HG02798 (cell line): ENCODE measurements around the gene PSMC1.

Source experiments
- ATAC-seq: cut with Tn5 transposase; IDR thresholded peaks from one replicate; pipeline ENCODE4 v1.9.1; 2021; ENCODE audit warnings: mild to moderate bottlenecking; ENCODE audit not compliant: unreplicated experiment, poor library complexity

Gene PSMC1

GRCh38 chr14:90300611-90301047 lies 44.3 kb downstream of the PSMC1 start:
- no peak for ATAC-seq

GRCh38 chr14:90301122-90301521 lies 44.8 kb downstream of the PSMC1 start:
- ATAC-seq, result no peak

GRCh38 chr14:90301668-90302090 lies 45.3 kb downstream of the PSMC1 start:
- ATAC-seq, result no peak

GRCh38 chr14:90302529-90303303 lies 46.4 kb downstream of the PSMC1 start:
- ATAC-seq, result no peak

GRCh38 chr14:90303473-90303872 lies 47.1 kb downstream of the PSMC1 start:
- no peak for ATAC-seq

GRCh38 chr14:90304502-90304901 lies 48.1 kb downstream of the PSMC1 start:
- ATAC-seq, result no peak

GRCh38 chr14:90305176-90305601 lies 48.8 kb downstream of the PSMC1 start:
- ATAC-seq, result no peak

GRCh38 chr14:90308561-90308960 lies 52.2 kb downstream of the PSMC1 start:
- ATAC-seq, result no peak

- ATAC-seq, result no peak
Measured at GRCh38 chr14:90317286-90317685, 60.9 kb downstream of the PSMC1 start.

- ATAC-seq, result no peak
Measured at GRCh38 chr14:90318016-90318415, 61.7 kb downstream of the PSMC1 start.

- ATAC-seq, result no peak
Measured at GRCh38 chr14:90319173-90319572, 62.8 kb downstream of the PSMC1 start.

GRCh38 chr14:90319634-90320541 lies 63.5 kb downstream of the PSMC1 start:
- no peak for ATAC-seq

GRCh38 chr14:90321891-90322290 lies 65.5 kb downstream of the PSMC1 start:
- no peak for ATAC-seq
